B cell (primary cell): ENCODE results near the gene TPRN. TPM values are rescaled to one million over a fixed set of nuclear protein-coding genes. Genes with fewer than 3 reads are reported as not detected.

Experiments
- ATAC-seq: fragments of 200-7000 bp; cut with Tn5 transposase; one replicate; pipeline ENCODE4 v1.10.0; 2021; ENCODE audit warnings: low read depth, mild to moderate bottlenecking, moderate number of reproducible peaks, moderate library complexity
- CTCF ChIA-PET: fragments of 350-600 bp; sonication (Branson Sonifier 250); formaldehyde crosslinking; loops from one replicate; lab custom pipeline; 2021; ENCODE audit warnings: antibody characterized with exemption, inconsistent platforms; lab: Charles Lee
- POLR2A ChIA-PET: fragments of 350-600 bp; sonication (Branson Sonifier 250); formaldehyde crosslinking; loops from one replicate; lab custom pipeline; 2021; ENCODE audit warnings: antibody characterized with exemption; lab: Charles Lee
- DNase-seq: peaks from one replicate; pipeline ENCODE4 v3.0.0; 2013
- H2AFZ ChIP-seq: 2 replicates; pipeline ENCODE4 v1.6.1; 2012; ENCODE audit warnings: mild to moderate bottlenecking, low read depth, low read length; ENCODE audit not compliant: insufficient read depth, poor library complexity, severe bottlenecking
- H3K27ac ChIP-seq, 2 donors: 1 replicate in 1 of 2; 2 replicates in 1 of 2; pipeline ENCODE4 v1.5.1; 2012 to 2013; ENCODE audit warnings: low read length in 2 of 2, mild to moderate bottlenecking in 2 of 2, moderate library complexity in 1 of 2
- H3K27me3 ChIP-seq, 4 experiments: fragments of 200-600 bp in 1 of 4; sonication (generic) in 1 of 4; replicated peaks in 1 of 4; 1 replicate in 2 of 4; 2 replicates in 2 of 4; pipeline versions ENCODE4 v1.6.1 to v1.7.0; 2013 to 2016; ENCODE audit warnings: low read length in 3 of 4, mild to moderate bottlenecking in 2 of 4, mixed read lengths in 1 of 4, moderate library complexity in 1 of 4; ENCODE audit not compliant: insufficient read depth in 4 of 4, control insufficient read depth in 3 of 4; ENCODE audit errors: control extremely low read depth in 1 of 4
- H3K36me3 ChIP-seq, 2 experiments: replicated peaks in 1 of 2; 1 replicate in 1 of 2; 2 replicates in 1 of 2; pipeline versions ENCODE4 v1.6.1 to v1.7.1; 2013; ENCODE audit warnings: low read length in 1 of 2; ENCODE audit not compliant: insufficient read depth in 2 of 2, control insufficient read depth in 1 of 2; ENCODE audit errors: control extremely low read depth in 1 of 2, extremely low read depth in 1 of 2
- H3K4me1 ChIP-seq, 2 donors: fragments of 200-600 bp in 1 of 2; sonication (generic) in 1 of 2; 1 replicate in 1 of 2; 2 replicates in 1 of 2; pipeline versions ENCODE4 v1.5.1 to v1.6.1; 2013 to 2017; ENCODE audit warnings: low read length in 2 of 2; ENCODE audit not compliant: control insufficient read depth in 2 of 2, insufficient read depth in 2 of 2
- H3K4me2 ChIP-seq: replicated peaks from 2 replicates; pipeline ENCODE3; 2012; ENCODE audit warnings: mild to moderate bottlenecking, low read depth, low read length; ENCODE audit not compliant: poor library complexity, severe bottlenecking
- H3K4me3 ChIP-seq, 5 experiments: fragments of 200-600 bp in 1 of 5; sonication (generic) in 1 of 5; 1 replicate in 3 of 5; 2 replicates in 2 of 5; pipeline versions ENCODE4 v1.5.1 to v1.7.0; 2011 to 2016; ENCODE audit warnings: low read length in 4 of 5, mild to moderate bottlenecking in 4 of 5, low read depth in 2 of 5, control low read depth in 1 of 5, moderate library complexity in 1 of 5; ENCODE audit not compliant: insufficient read depth in 1 of 5; ENCODE audit errors: control extremely low read depth in 1 of 5, extremely low read depth in 1 of 5
- H3K79me2 ChIP-seq: fragments of 200-600 bp; sonication (generic); one replicate; pipeline ENCODE4 v1.6.0; 2016; ENCODE audit warnings: low read length; ENCODE audit not compliant: control insufficient read depth, insufficient read depth
- H3K9ac ChIP-seq: fragments of 200-600 bp; sonication (generic); 2 replicates; pipeline ENCODE4 v1.6.1; 2017; ENCODE audit warnings: mild to moderate bottlenecking, low read length, moderate library complexity
- H3K9me3 ChIP-seq, 3 donors: one replicate each; pipeline versions ENCODE4 v1.6.1 to v1.7.1; 2013; ENCODE audit warnings: low read length in 2 of 3; ENCODE audit not compliant: control insufficient read depth in 2 of 3, insufficient read depth in 1 of 3; ENCODE audit errors: control extremely low read depth in 1 of 3
- H4K20me1 ChIP-seq: 2 replicates; pipeline ENCODE4 v1.6.0; 2012; ENCODE audit warnings: mild to moderate bottlenecking, low read length; ENCODE audit not compliant: insufficient read depth, control insufficient read depth, poor library complexity, severe bottlenecking
- H3K27ac Mint-ChIP-seq: one replicate; pipeline ENCODE4 v1.8.0; 2021; ENCODE audit warnings: mixed read lengths
- H3K27me3 Mint-ChIP-seq: one replicate; pipeline ENCODE4 v1.8.0; 2021; ENCODE audit warnings: mixed read lengths
- H3K4me1 Mint-ChIP-seq: one replicate; pipeline ENCODE4 v1.8.0; 2021; ENCODE audit warnings: mixed read lengths
- H3K4me3 Mint-ChIP-seq: one replicate; pipeline ENCODE4 v1.8.0; 2021; ENCODE audit warnings: mixed read lengths
- H3K9me3 Mint-ChIP-seq: one replicate; pipeline ENCODE4 v1.8.0; 2022; ENCODE audit warnings: mixed read lengths; ENCODE audit not compliant: insufficient read depth
- EZH2 ChIP-seq: IDR thresholded peaks from 2 replicates; pipeline ENCODE4 v1.6.1; 2012; ENCODE audit warnings: borderline replicate concordance, low read depth, mild to moderate bottlenecking, moderate library complexity, low read length; ENCODE audit not compliant: insufficient read depth, poor library complexity, severe bottlenecking
- WGBS: methylation state at CpG from one replicate; pipeline ENCODE4 v1.1.5; 2013; ENCODE audit warnings: missing lambda C conversion rate; ENCODE audit not compliant: insufficient coverage; 5-methylcytosine and 5-hydroxymethylcytosine counted together
- intact Hi-C: fragments of 100-400 bp; cut with micrococcal nuclease; formaldehyde crosslinking; loops from one replicate; pipeline ENCODE4 v1.10.0; 2022
- polyA plus RNA-seq: library from polyadenylated mRNA; depleted of rRNA; stranded (reverse); fragments of >200 nt; gene quantifications from 2 replicates; pipeline ENCODE4 v1.2.3, GENCODE V29; 2012
- total RNA-seq, 2 donors: library from RNA; stranded (reverse); fragments of 120-200 nt in 1 of 2; gene quantifications; 1 replicate in 1 of 2; 2 replicates in 1 of 2; pipeline versions ENCODE4 v1.2.3 to v1.2.4, GENCODE V29; 2013 to 2022
- TF ChIP-seq, protein P1 (sequence below): fragments of 200-600 bp; IDR thresholded peaks from one replicate; pipeline ENCODE4 v1.8.0; 2022; ENCODE audit warnings: antibody characterized with exemption, mild to moderate bottlenecking

TPRN gene
- total and polyA plus RNA-seq, 2 donors (not counting 1 experiment from before 2014, with no cell fraction given) = 5.7 to 16.3 TPM

DNA sequence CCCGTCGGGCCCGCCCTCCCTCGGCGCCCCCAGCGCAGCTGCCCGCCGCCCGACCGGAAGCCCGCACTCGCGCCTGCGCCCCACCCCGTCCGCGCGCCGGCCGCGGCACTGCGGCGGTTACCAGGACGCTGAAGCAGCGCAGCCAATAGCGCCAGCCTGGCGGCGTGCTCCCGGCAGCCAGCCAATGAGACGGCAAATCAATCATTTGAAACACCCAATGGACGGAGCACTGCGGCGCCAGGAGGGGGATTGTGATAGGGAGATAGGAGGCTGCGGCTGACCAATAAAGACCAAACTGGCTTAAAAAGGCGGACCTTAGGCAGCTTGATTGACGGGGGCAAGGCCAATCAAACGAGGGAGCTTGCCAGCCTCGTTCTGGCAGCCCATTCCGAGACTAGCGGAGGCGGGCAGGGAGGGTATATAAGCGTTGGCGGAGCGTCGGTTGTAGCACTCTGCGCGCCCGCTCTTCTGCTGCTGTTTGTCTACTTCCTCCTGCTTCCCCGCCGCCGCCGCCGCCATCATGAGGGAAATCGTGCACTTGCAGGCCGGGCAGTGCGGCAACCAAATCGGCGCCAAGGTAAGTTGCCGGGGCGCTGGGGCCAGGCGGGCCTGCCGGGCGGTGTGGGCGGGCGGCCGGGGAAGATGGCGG is 40.4 kb upstream of the TPRN start, which contains the start of gene TUBB4B:
TSS of gene TUBB4B (plus strand) at position 447 of the 649 bp plus-strand sequence. CDS start at position 521, 74 bp downstream.
- ChIA-PET POLR2A (interaction anchor here (0.7 to 1.7 kb wide), 18 partner anchors 14 to 399 kb away, joined by 3 to 29 read pairs (median 4); partner anchors contain the start of genes AJM1, ARRDC1, MAN1B1 and NELFB), CTCF (interaction anchor here (0.6 to 8.9 kb wide), 9 partner anchors 12 to 194 kb away, joined by 3 to 76 read pairs (median 6); partner anchors contain the start of genes ANAPC2, CYSRT1, MAN1B1 and NELFB)
- WGBS = under 1% methylated on average over 62 of the region's 67 CpGs
- no peaks in the 10 kb centered on the region for H3K27me3 Mint-ChIP-seq
- Histone ChIP-seq H4K20me1 (peaks cover 51% of the 10 kb centered on the region), H3K36me3 (peaks cover 0 to 20% of the 10 kb centered on the region in 2 experiments), H3K9ac (peak within 1 kb of the TSS; percentile 80), H3K27me3 (no peaks in the 10 kb centered on the region), H3K4me1 (peaks cover 29 to 54% of the 10 kb centered on the region in 2 donors), H3K27ac (peak within 1 kb of the TSS; percentile 83 to 90), H3K79me2 (peaks cover 59% of the 10 kb centered on the region), H3K9me3 (no peaks in the 10 kb centered on the region), H3K4me2 (peak within 1 kb of the TSS; percentile 96), H2AFZ (peak within 1 kb of the TSS; percentile 89), H3K4me3 (peak within 1 kb of the TSS; percentile 50 to 84 (median 75))
- intact Hi-C loops = loop anchor here (1.0 kb wide), 7 partner anchors 14 to 154 kb away; partner anchors contain the start of genes ANAPC2, NDOR1, NELFB and SSNA1
- peak within 1 kb of the TSS; percentile 92 for H3K4me3 Mint-ChIP-seq
- no peaks in the 10 kb centered on the region for H3K9me3 Mint-ChIP-seq
- TF ChIP-seq, protein P1, sequence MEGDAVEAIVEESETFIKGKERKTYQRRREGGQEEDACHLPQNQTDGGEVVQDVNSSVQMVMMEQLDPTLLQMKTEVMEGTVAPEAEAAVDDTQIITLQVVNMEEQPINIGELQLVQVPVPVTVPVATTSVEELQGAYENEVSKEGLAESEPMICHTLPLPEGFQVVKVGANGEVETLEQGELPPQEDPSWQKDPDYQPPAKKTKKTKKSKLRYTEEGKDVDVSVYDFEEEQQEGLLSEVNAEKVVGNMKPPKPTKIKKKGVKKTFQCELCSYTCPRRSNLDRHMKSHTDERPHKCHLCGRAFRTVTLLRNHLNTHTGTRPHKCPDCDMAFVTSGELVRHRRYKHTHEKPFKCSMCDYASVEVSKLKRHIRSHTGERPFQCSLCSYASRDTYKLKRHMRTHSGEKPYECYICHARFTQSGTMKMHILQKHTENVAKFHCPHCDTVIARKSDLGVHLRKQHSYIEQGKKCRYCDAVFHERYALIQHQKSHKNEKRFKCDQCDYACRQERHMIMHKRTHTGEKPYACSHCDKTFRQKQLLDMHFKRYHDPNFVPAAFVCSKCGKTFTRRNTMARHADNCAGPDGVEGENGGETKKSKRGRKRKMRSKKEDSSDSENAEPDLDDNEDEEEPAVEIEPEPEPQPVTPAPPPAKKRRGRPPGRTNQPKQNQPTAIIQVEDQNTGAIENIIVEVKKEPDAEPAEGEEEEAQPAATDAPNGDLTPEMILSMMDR = no peak
- TF ChIP-seq EZH2 = no peak
- peak within 1 kb of the TSS; percentile 97 for H3K27ac Mint-ChIP-seq
- ATAC-seq (peak; percentile 74), DNase-seq (peak; percentile 100)
- peaks cover 42% of the 10 kb centered on the region for H3K4me1 Mint-ChIP-seq
